K562 (cell line): Measurements from ENCODE around the gene TCAF1. TPM values are rescaled to one million over a fixed set of nuclear protein-coding genes. Genes with fewer than 3 reads are reported as not detected.
A peak's percentile ranks its signal among the peaks of the same experiment; 100 is the strongest.

Experiments used
- ATAC-seq: fragments of 200-7000 bp; cut with Tn5 transposase; 3 replicates; pipeline ENCODE4 v1.9.1; 2020; ENCODE audit warnings: moderate library complexity
- BruUV-seq: library from RNA; stranded (reverse); fragments of 400-500 nt; replicated peaks from 2 replicates; lab custom pipeline; 2021; lab: Mats Ljungman, UMichigan
- CTCF ChIA-PET: fragments of 300-600 bp; formaldehyde crosslinking; extraction: SDS; loops from one replicate; lab custom pipeline; 2021; ENCODE audit warnings: low intra/inter-chr PET ratio; lab: Yijun Ruan, JAX
- POLR2A ChIA-PET: fragments of 300-600, 350-650 bp; sonication (Branson Sonifier 250); formaldehyde crosslinking; extraction: SDS; loops from one replicate; lab custom pipeline; 2021; ENCODE audit warnings: antibody characterized with exemption, inconsistent platforms; lab: Yijun Ruan, JAX
- DNase-seq, 4 experiments: peaks; one replicate each; pipeline versions ENCODE4 v3.0.0 to v3.0.0-alpha.2; 2011 to 2018; ENCODE audit warnings: low spot score in 3 of 4, mixed read lengths in 3 of 4; ENCODE audit errors: extremely low read depth in 1 of 4
- FAIRE-seq: peaks from 2 replicates; lab custom pipeline; 2011; peaks lifted over from hg19 to GRCh38; lab: Jason Lieb, UNC
- H2AFZ ChIP-seq: 2 replicates; pipeline ENCODE4 v1.6.0; 2011; ENCODE audit warnings: low read depth, low read length, control low read depth, inconsistent platforms
- H3K27ac ChIP-seq: fragments of 200-600 bp; 3 replicates; pipeline ENCODE4 v1.8.0; 2011; ENCODE audit warnings: low read depth, mild to moderate bottlenecking, control low read depth, inconsistent platforms, low read length, moderate library complexity, mixed read lengths; ENCODE audit errors: extremely low read depth
- H3K27me3 ChIP-seq, 2 experiments: fragments of 300-600 bp in 1 of 2; 2 replicates in 1 of 2; 3 replicates in 1 of 2; pipeline versions ENCODE4 v1.6.0 to v1.8.0; 2011; ENCODE audit warnings: inconsistent platforms in 2 of 2, low read length in 2 of 2, mild to moderate bottlenecking in 1 of 2, mixed read lengths in 1 of 2, moderate library complexity in 1 of 2; ENCODE audit not compliant: control insufficient read depth in 2 of 2, insufficient read depth in 2 of 2
- H3K36me3 ChIP-seq: fragments of 300-600 bp; 3 replicates; pipeline ENCODE4 v1.8.0; 2011; ENCODE audit warnings: mild to moderate bottlenecking, low read length, inconsistent platforms; ENCODE audit not compliant: control insufficient read depth, insufficient read depth
- H3K4me1 ChIP-seq, 2 experiments: fragments of 200-600 bp in 1 of 2; replicated peaks in 1 of 2; 2 replicates in 1 of 2; 3 replicates in 1 of 2; pipeline versions ENCODE4 v1.5.1 to v1.8.0; 2011; ENCODE audit warnings: inconsistent platforms in 2 of 2, low read length in 2 of 2, mild to moderate bottlenecking in 1 of 2, mixed read lengths in 1 of 2, moderate library complexity in 1 of 2; ENCODE audit not compliant: control insufficient read depth in 2 of 2, insufficient read depth in 2 of 2
- H3K4me2 ChIP-seq: 2 replicates; pipeline ENCODE4 v1.6.1; 2011; ENCODE audit warnings: low read length, control low read depth, inconsistent platforms, mixed read lengths; ENCODE audit not compliant: insufficient read depth
- H3K4me3 ChIP-seq: fragments of 200-600 bp; sonication (generic), shearing (Covaris generic); 2 replicates; pipeline ENCODE4 v1.5.1; 2016; ENCODE audit warnings: control low read depth, inconsistent platforms
- H3K79me2 ChIP-seq: fragments of 200-600 bp; 3 replicates; pipeline ENCODE4 v1.8.0; 2011; ENCODE audit warnings: low read length, inconsistent platforms; ENCODE audit not compliant: control insufficient read depth, insufficient read depth
- H3K9ac ChIP-seq, 2 experiments: 2 replicates each; pipeline versions ENCODE4 v1.6.0 to v1.6.1; 2011; ENCODE audit warnings: low read depth in 2 of 2, low read length in 2 of 2, control low read depth in 1 of 2, inconsistent platforms in 1 of 2, mild to moderate bottlenecking in 1 of 2, mixed read lengths in 1 of 2; ENCODE audit not compliant: insufficient read depth in 1 of 2
- H3K9me1 ChIP-seq: one replicate; pipeline ENCODE4 v1.6.0; 2011; ENCODE audit warnings: inconsistent platforms, mild to moderate bottlenecking, low read length, moderate library complexity; ENCODE audit not compliant: control insufficient read depth, insufficient read depth
- H3K9me3 ChIP-seq: replicated peaks from 2 replicates; pipeline ENCODE4 v1.5.1; 2011; ENCODE audit warnings: low read depth, low read length, inconsistent platforms; ENCODE audit not compliant: control insufficient read depth, insufficient read depth
- H4K20me1 ChIP-seq: replicated peaks from 2 replicates; pipeline ENCODE4 v1.6.1; 2011; ENCODE audit warnings: low read length, inconsistent platforms, mixed read lengths; ENCODE audit not compliant: control insufficient read depth, insufficient read depth
- C11orf30 ChIP-seq: fragments of 450-650 bp; IDR thresholded peaks from 2 replicates; pipeline ENCODE4 v1.6.1; 2016; ENCODE audit warnings: low read depth, mild to moderate bottlenecking
- CREM ChIP-seq: IDR thresholded peaks from 2 replicates; pipeline ENCODE4 v1.6.1; 2014; ENCODE audit warnings: antibody characterized with exemption, low read depth
- FOXA1 ChIP-seq: fragments of 450-650 bp; IDR thresholded peaks from 2 replicates; pipeline ENCODE4 v1.6.1; 2016; ENCODE audit warnings: mild to moderate bottlenecking, borderline replicate concordance
- MAFF ChIP-seq: IDR thresholded peaks from 2 replicates; pipeline ENCODE4 v1.6.1; 2012; ENCODE audit warnings: low read length, improper control_type of control experiment
- MAFG ChIP-seq: fragments of 450-650 bp; conservative IDR thresholded peaks from 2 replicates; pipeline ENCODE4 v1.6.1; 2016; ENCODE audit warnings: missing genetic modification characterization, missing compliant biosample characterization
- MAFK ChIP-seq: IDR thresholded peaks from 2 replicates; pipeline ENCODE4 v1.6.1; 2011; ENCODE audit warnings: low read length, improper control_type of control experiment
- MTF1 ChIP-seq: fragments of 250-450 bp; sonication (Bioruptor Pico); IDR thresholded peaks from 2 replicates; pipeline ENCODE4 v1.9.0; 2021; ENCODE audit warnings: moderate library complexity, mild to moderate bottlenecking, inconsistent platforms, borderline replicate concordance
- PREB ChIP-seq: sonication (generic); formaldehyde crosslinking; IDR thresholded peaks from 2 replicates; pipeline ENCODE4 v1.8.1; 2023; ENCODE audit warnings: mild to moderate bottlenecking, missing genetic modification reagents
- RBM25 ChIP-seq: fragments of 200-400 bp; formaldehyde crosslinking; IDR thresholded peaks from 2 replicates; pipeline ENCODE4 v1.6.1; 2018; ENCODE audit warnings: low read length, low read depth, moderate library complexity; ENCODE audit not compliant: severe bottlenecking
- ZNF165 ChIP-seq: fragments of 250-450 bp; sonication (Bioruptor Pico); IDR thresholded peaks from 2 replicates; pipeline ENCODE4 v1.4.0; 2020; ENCODE audit warnings: borderline replicate concordance
- ZNF217 ChIP-seq: sonication (generic); formaldehyde crosslinking; IDR thresholded peaks from 2 replicates; pipeline ENCODE4 v1.8.0; 2022; ENCODE audit warnings: mild to moderate bottlenecking, missing genetic modification reagents
- ZNF3 ChIP-seq: fragments of 250-450 bp; sonication (Bioruptor Pico); IDR thresholded peaks from 2 replicates; pipeline ENCODE4 v1.5.0; 2021; ENCODE audit warnings: mild to moderate bottlenecking, moderate library complexity
- ZNF407 ChIP-seq: fragments of 450-650 bp; IDR thresholded peaks from 2 replicates; pipeline ENCODE4 v1.6.1; 2016; ENCODE audit warnings: low read depth
- WGBS: fragments of 100-300 bp; shearing (Covaris generic); methylation state at CpG from one replicate; pipeline ENCODE4 v1.1.6; 2016; ENCODE audit warnings: low coverage, mixed read lengths; ENCODE audit not compliant: insufficient coverage; ENCODE audit errors: missing lambda C conversion rate; 5-methylcytosine and 5-hydroxymethylcytosine counted together
- in situ Hi-C: fragments of 300-500 bp; cut with MboI; formaldehyde crosslinking; loops from 4 replicates; pipeline ENCODE4 v1.15.0; 2018; ENCODE audit warnings: inconsistent platforms, mixed read lengths
- intact Hi-C: fragments of 100-400 bp; cut with micrococcal nuclease; formaldehyde crosslinking; loops from 2 replicates; pipeline ENCODE4 v1.14.2; 2022
- polyA plus RNA-seq, 8 experiments: library from polyadenylated mRNA; depleted of rRNA in 4 of 8; stranded (reverse) in 5 of 8; unstranded in 3 of 8; fragments of >200 nt; fragmentation: Nextera tagmentation in 2 of 8; fragmentation: Illumina TruSeq in 1 of 8; extraction: Ambion mirVana in 2 of 8; extraction: Trizol in 1 of 8; gene quantifications; 2 replicates each; pipeline versions ENCODE4 v1.2.1 to v1.2.3, GENCODE V29; 2011 to 2014; ENCODE audit warnings: inconsistent platforms in 1 of 8, missing spikeins in 1 of 8
- total RNA-seq, 7 experiments: library from RNA; depleted of rRNA in 6 of 7; stranded (reverse); fragments of >200 nt in 6 of 7; fragmentation: Illumina TruSeq in 2 of 7; extraction: Trizol in 2 of 7; gene quantifications; 2 replicates each; pipeline versions ENCODE4 v1.2.1 to v1.2.3, GENCODE V29; 2011 to 2021; ENCODE audit warnings: low replicate concordance in 1 of 7

Gene TCAF1
- total and polyA plus RNA-seq, 9 of the 15 experiments (the other 6 are each of a cell fraction or from before 2014, with no cell fraction given), result 6.2 to 52.2 (median 24.4) TPM

GRCh38 chr7:143934526-143935325 is 32.8 kb upstream of the TCAF1 start, which contains the start of gene OR2F2:
OR2F2 (plus strand) TSS chr7:143935233; CDS start chr7:143935233, 0 bp downstream.
- Histone ChIP-seq H2AFZ (0 out of 2 replicates have a peak within 1 kb of the TSS, but pooled peaks have one; percentile 13), H3K27ac (no peak within 1 kb of the TSS), H3K9me3 (0 out of 2 replicates have a peak, but pooled peaks cover 4% of the 10 kb centered on the region), H4K20me1 (no peaks in the 10 kb centered on the region), H3K4me1 (peaks cover 0 to 2% of the 10 kb centered on the region in 2 experiments; a peak in 1 of 5 replicates), H3K27me3 (no peaks in the 10 kb centered on the region), H3K9ac (no peak within 1 kb of the TSS), H3K4me3 (no peak within 1 kb of the TSS), H3K79me2 (no peaks in the 10 kb centered on the region), H3K9me1 (no peaks in the 10 kb centered on the region), H3K4me2 (no peak within 1 kb of the TSS), H3K36me3 (no peaks in the 10 kb centered on the region)
- FAIRE-seq, result no peak
- no peak for DNase-seq
- POLR2A ChIA-PET, result no interaction called here
- CTCF ChIA-PET, result no interaction called here
- WGBS, result 1% methylated on average over 3 of the region's 3 CpGs
- intact Hi-C loops (no loop called here), in situ Hi-C loops (no loop called here)
- no TSS peak for BruUV-seq
- no peak for ATAC-seq
- TF ChIP-seq ZNF165 (no peak), MTF1 (CRISPR knock-in tag) (no peak), C11orf30 (peak; percentile 86), FOXA1 (no peak), MAFK (peak; percentile 98), RBM25 (no peak), MAFF (peak; percentile 98), ZNF217 (CRISPR knock-in tag) (no peak), ZNF3 (CRISPR knock-in tag) (no peak), MAFG (tag) (peak; percentile 89), CREM (no peak), ZNF407 (no peak), PREB (CRISPR knock-in tag) (no peak)
